DMS79 (cell line): ENCODE data around the gene INVS.
A peak's percentile ranks its signal among the peaks of the same experiment; 100 is the strongest.
"Not testable (repeated sequence)": the region's sequence is repeated elsewhere in the genome, so short reads cannot be mapped to it uniquely, and the experiment has no call there.

Experiments
- DNase-seq: peaks from one replicate; lab custom pipeline; 2025; lab: John Stamatoyannopoulos, UW

The INVS gene, protein sequence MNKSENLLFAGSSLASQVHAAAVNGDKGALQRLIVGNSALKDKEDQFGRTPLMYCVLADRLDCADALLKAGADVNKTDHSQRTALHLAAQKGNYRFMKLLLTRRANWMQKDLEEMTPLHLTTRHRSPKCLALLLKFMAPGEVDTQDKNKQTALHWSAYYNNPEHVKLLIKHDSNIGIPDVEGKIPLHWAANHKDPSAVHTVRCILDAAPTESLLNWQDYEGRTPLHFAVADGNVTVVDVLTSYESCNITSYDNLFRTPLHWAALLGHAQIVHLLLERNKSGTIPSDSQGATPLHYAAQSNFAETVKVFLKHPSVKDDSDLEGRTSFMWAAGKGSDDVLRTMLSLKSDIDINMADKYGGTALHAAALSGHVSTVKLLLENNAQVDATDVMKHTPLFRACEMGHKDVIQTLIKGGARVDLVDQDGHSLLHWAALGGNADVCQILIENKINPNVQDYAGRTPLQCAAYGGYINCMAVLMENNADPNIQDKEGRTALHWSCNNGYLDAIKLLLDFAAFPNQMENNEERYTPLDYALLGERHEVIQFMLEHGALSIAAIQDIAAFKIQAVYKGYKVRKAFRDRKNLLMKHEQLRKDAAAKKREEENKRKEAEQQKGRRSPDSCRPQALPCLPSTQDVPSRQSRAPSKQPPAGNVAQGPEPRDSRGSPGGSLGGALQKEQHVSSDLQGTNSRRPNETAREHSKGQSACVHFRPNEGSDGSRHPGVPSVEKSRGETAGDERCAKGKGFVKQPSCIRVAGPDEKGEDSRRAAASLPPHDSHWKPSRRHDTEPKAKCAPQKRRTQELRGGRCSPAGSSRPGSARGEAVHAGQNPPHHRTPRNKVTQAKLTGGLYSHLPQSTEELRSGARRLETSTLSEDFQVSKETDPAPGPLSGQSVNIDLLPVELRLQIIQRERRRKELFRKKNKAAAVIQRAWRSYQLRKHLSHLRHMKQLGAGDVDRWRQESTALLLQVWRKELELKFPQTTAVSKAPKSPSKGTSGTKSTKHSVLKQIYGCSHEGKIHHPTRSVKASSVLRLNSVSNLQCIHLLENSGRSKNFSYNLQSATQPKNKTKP

DNA sequence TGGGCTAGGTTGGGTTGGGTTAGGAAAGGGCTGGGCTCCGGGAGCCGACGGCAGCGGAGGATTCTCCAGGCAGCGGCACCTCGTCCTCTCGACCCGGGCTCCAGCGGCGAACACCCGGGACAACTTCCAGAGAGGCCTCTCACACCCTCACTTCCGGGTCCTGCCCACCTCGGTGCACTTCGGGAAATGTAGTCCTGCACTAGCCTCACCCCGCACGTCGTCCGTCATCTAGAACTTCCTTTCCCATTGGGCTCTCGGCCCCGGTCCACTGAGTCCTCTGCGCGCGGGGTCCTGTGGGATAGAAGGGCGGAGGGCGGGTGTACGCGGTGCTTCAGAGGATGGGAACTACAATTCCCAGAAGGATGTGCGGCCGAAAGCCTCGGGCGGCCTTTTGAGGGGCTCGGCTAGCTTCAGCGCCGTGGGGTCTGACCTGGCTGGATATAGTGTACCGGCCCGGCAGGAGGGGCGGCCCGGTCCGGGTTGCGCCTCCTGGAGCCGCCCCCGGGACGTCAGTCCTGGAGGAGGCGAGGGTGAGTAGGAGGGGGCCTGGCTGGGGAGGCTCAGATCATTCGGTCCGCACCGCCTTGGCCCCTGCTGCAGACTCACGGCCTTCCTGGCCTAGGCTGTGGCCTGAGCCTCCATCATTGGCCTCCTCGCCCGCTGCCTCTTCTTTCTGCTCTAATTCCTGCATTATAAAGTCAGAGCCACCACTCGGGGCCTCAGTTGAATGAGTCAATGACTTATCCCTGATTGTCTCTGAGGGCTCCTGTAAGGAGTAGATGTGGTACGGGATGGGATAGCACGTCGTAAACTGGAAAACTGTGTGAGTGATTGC is at the start of gene INVS, which contains the start of gene ERP44:
Gene INVS (plus strand): TSS at position 357 of the 835 bp plus-strand sequence. CDS start 5,279 bp downstream, outside the sequence.
Gene ERP44 (minus strand): TSS at position 114 of the 835 bp plus-strand sequence. CDS start 160 bp downstream, outside the sequence.
- DNase-seq = peak; percentile 91

DNA sequence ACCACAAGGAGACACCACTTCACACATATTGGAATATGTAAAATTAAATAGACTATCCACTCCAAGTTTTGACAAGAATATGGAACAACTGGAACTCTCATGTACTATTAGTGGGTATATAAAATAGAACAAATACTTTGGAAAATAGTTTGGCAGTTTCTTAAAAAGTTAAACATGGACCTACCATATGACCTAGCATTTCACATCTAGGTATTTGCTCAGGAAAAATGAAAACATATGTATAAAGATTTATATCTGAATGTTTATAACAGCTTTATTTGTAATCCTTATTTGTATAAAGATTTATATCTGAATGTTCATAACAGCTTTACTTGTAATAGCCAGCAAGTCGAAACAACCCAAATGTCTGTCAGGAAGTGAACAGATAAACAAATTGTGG is 49.5 kb upstream of the INVS start:
- no peak for DNase-seq

DNA sequence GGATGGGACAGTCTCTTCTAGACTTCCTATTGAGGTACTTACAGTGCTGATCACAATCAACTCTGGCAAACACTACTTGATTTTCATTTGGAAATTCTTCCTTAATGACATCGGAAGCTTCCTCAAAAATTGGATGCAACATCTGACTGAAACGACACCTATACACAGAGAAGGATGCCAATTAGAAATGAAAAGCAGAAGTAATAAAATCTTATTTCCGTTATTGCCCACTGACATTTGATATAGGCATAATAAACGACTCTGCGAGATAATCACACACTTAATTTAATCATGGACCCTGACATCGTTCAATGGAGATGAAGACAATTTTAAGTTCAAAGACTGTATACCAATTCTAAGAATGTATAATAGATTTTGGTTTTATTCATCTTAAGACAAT is 46.7 kb upstream of the INVS start:
- DNase-seq = no peak

DNA sequence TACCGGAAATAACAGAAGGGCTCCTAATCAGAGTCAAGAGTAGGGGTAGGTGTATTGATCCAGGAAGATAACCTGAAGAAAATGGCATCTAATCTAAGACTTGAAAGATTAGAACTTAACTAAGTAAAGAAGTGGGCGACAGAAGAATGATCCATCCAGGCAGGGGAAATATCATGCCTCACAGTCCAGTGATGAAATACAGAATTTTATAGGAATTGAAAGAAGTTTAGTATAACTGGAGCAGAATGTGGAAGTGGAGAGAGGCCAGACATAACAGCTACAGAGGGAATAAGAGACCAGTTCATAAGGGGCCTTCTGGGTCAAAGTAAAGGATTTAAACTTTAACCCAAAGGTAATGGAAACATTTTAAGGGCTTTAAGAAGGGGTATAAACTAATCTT is 42.5 kb upstream of the INVS start:
- DNase-seq = no peak

DNA sequence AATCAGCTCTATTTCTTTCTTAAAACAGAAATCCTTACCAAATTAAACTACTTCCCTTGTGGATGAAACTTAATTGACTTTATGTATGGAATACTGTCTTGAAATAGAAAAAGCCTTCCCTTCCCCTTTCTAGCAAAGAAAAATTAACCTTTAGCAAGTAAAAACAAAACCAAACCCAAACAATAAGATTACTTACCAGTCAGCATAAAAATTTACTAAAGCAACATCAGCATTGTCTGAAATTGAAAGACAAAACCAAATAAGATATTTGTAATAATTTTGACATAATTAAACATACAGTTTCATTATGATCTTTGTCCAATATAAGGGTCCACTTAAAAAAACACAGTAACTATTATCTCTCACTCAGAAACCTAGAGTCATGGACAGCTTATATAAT is 41.4 kb upstream of the INVS start:
- DNase-seq = no peak

DNA sequence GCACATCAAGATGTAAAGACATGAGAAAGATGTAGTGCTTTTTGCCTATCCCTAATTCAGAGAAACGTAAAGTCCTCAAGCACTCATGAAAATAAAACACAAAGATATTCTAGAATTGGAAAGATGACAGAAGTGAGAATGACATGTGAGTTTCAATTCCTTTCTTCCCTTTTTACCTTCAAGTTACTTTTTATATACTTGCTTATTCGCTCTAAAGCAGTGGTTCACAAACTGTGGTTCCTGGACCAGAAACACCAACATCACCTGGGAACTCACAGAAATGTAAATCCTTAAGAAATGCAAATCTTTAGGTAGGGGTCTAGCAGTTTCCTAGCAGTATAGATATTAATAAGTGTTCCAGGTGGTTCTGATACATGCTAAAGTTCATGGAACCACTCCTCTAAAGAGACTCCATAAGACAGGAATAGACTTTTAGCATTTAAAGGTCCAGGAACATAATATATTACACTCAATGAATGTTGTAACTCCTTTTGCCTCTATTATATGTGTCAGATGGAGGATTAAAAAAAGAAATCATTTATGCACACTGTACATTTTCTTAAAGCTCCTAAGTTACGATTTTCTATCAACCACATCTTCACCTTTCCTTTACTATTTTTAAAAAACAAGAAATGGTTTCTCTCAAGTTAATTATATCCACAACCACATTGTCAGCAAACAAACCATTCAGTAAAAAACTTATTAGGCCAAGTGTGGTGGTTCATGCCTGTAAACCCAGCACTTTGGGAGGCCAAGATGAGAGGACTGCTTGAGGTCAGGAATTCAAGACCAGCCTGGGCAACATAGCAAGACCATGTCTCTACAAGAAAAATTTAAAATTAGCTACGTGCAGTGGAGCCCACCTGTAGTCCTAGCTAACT is 40.1 kb upstream of the INVS start:
- no peak for DNase-seq

DNA sequence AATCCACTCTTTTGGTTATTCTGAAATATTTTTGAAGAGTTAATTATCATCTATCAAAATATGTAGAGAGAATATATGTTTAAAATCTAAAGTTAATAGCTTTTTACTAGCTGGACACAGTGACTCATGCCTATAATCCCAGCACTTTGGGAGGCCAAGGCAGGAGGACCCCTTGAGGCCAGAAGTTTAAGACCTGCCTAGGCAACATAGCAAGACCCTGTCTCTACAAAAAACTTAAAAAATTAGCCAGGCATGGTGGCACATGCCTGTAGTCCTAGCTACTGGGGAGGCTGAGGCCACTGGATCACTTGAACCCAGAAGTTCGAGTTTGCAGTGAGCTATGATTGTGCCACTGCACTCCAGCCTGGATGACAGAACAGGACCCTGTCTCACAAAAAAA is 36.4 kb upstream of the INVS start:
- not testable (repeated sequence) for DNase-seq

DNA sequence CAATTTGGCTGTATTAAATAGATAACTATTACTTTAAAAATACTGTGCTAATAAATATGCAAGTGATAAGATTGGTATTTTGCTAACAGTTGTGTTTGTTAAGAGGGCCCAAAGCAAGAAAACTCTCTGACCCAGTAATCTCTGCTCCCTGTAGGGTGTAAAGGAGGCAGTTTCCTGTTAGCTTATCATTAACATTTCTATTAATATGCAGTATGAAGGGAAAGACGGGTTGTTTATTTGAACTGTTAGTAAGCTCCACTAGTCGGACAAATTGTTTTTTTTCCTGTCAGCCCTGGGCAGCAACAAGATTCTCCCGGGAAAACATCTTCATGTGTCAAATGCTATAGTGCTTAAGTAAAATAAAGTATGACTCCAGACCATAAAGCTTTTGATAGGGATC is 35.9 kb upstream of the INVS start:
- DNase-seq = no peak

DNA sequence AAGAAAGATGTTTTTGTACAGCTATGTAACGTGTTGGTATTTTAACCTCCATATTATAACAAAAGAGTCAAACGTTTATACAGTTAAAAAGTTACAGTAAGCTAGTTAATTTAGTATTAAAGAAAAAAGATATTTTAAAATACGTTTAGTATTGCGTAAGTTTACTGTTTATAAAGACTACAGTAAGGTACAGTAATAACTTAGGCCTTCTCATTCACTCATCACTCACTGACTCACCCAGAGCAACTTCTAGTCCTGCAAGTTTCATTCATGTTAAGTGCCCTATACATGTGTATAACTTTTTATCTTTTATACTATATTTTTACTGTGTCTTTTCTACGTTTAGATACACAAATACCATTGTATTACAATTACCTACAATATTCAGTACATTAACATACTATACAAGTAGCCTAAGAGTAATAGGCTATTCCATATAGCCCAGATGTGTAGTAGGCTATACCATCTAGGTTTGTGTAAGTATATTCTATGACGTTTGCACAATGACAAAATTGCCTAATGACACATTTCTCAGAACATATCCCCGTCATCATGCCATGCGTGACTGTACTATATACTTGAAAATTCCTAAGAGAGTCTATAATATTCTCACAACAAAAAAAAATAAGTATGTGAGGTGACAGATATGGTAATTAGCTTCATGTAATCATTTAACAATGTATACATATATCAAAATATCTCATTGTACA is 34.0 kb upstream of the INVS start:
- DNase-seq = no peak

DNA sequence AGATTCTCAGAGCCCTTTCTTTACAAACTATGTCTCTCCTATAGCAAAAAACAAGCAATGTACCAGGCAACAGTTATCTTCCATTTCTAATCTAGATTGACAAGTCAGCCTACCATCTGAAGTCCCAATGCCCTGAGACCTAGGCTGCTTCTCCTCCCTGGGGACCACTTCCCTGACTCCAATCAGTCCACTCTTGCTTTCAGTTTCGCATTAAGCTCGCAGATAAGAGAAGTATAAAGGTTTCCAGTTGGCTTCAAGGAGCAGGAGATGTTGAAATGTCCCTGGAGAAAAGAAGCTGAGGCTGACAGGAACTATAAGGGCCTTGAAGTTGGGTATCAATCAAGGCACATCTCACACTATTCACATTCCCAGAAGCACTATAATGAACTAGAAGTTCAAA is 32.5 kb upstream of the INVS start:
- DNase-seq = no peak

DNA sequence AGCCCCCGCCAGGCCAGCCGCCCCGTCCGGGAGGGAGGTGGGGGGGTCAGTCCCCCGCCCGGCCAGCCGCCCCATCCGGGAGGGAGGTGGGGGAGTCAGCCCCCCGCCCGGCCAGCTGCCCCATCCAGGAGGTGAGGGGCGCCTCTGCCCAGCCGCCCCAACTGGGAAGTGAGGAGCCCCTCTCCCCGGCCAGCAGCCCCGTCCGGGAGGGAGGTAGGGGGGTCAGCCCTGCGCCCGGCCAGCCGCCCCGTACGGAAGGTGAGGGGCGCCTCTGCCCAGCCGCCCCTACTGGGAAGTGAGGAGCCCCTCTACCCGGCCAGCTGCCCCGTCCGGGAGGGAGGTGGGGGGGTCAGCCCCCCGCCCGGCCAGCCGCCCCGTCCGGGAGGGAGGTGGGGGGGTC is 31.1 kb upstream of the INVS start:
- not testable (repeated sequence) for DNase-seq

DNA sequence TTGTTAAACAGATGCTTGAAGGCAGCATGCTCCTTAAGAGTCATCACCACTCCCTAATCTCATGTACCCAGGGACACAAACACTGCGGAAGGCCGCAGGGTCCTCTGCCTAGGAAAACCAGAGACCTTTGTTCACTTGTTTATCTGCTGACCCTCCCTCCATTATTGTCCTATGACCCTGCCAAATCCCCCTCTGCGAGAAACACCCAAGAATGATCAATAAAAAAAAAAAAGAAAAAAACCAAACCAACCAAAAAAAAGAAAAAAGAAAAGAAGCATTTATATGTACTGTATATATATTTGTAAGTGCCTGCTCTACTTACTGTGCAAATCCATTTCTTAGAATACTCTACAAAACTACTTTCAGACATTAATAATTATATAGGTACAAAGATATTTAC is 30.0 kb upstream of the INVS start:
- not testable (repeated sequence) for DNase-seq

DNA sequence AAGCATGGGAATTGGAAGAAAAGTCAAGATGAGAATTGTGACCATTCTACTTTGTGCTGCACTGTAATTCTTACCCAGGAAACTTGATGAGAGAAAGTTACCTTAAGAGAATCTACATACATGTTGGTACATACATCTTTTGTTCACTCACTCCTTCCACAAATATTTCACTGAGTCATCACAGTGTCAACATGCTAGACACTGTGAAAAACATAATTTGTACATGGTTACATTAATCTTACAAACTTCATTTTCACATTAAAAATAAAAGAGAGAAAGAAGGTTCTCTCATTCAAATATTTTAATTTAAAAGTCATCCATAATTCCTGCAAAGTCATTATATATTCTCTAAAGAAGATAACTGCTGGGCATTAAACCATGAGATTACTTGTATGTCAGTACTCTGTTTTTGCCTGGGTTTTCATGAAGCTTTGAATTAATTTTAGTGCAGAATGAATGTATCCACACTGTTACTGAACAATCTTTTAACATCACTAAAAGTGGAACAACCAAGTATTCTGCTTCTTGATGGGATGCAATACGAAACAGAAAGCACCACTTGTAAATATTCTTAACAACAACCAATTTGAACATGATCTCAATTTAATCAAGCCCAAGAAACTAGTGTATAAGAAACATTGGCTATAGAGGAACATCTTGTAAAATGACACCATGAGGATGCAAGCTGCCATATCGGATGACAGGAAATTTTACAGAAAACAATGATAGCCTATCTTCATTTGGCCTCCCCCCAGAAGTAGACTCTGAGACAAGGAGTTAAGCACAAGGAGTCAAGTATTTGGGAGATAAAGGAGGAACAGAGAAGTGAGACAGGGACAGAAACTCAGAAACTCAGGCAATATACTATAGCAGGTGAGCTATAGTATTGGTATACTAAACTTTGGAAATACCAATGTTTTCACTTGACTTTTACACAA is 28.7 kb upstream of the INVS start:
- no peak for DNase-seq

DNA sequence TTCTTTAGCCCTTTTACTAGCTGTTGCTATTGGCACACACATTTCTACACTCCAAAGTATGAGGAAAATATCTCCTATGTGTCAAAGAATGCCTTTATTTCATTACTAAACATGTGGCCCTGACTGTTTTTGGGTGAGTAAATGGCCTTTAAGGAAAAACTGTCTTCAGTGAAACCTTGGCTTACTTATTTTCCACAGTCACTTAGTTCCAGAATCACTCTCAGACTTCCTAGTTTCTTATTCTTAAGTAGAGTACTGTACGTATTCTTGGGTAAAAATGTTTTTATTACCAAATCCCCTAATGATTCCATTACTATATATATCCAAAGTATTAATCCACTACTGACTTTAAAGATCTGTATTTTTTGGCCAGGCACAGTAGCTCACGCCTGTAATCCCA is 27.8 kb upstream of the INVS start:
- DNase-seq = no peak

DNA sequence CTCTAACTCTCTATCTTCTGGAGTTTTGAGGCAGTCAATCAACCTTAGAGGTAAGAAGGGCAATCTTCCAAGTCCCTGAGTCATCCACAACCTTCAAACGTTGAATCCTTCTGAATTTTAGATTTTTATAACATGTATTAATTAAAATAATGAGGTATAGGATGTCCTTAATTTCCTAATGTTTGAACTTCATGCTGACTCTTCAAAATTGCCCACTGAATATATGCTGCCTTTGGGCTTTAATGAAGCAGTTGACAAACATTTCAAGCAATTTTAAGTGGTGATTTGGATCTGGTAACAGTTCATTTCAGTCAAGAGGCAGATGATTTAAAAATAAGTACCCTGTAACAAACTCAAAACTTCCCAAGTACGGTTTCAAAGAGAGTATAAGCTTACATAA is 26.2 kb upstream of the INVS start:
- DNase-seq = no peak

DNA sequence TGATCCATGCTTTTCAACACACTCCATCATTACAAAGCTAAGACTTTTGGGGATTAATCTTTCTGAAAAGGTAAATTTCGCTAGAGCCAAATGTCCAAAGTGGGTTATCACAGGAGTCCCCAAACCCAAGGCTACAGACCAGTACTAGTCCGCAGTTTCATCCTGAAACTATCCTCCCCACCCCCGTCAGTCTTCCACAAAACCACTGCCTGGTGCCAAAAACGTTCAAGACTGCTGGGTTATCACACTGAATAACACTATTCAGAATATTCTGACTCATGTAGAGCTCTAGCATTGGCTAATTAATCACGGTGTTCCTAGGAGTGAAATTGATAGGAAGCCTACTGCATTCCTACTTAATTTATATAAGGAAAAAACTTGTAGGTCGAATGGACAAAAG is 24.9 kb upstream of the INVS start:
- no peak for DNase-seq

DNA sequence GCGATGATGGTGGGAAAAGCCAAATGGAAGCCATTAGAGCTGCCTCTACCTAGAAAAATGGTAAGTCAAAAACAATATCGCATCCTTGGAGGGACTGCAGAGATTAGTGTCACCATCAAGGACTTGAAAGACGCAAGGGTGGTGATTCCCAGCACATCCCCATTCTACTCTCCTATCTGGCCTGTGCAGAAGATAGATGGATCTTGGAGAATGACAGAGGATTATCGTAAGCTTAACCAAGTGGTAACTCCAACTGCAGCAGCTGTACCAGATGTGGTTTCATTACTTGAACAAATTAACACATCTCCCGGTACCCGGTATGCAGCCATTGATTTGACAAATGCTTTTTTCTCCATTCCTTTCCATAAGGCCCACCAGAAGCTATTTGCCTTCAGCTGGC is 24.1 kb upstream of the INVS start:
- DNase-seq = no peak

DNA sequence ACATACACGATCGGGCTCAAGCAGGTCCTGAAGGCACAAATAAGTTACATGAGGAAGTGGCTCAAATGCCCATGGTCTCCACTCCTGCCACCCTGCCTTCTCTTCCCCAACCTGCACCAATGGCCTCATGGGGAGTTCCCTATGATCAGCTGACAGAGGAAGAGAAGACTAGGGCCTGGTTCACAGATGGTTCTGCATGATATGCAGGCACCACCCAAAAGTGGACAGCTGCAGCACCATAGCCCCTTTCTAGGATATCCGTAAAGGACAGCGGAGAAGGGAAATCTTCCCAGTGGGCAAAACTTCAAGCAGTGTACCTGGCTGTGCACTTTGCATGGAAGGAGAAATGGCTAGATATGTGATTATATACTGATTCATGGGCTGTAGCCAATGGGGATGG is 22.8 kb upstream of the INVS start:
- not testable (repeated sequence) for DNase-seq

DNA sequence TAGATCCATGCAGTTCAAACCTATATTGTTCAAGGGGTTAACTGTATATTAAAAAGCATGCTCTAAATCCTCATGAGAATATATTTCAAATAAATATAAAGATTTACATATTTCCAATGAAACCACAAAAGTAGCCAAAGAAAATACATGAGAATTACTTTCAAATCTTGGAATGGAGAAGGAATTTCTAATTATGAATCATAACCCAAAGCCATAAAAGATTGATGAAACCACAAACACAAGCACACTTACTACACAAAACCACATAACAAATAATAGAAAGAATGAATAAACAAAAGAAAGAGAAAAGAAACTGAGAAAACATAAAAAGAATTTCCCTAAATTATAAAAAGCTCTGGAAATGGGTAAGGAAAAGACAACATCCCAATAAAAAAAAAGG is 16.3 kb upstream of the INVS start:
- DNase-seq = no peak
